HFFc6 (cell line): ENCODE results near the gene SPAG8. TPM values are rescaled to one million over a fixed set of nuclear protein-coding genes. Genes with fewer than 3 reads are reported as not detected.

Source experiments
- DNase-seq: peaks from one replicate; pipeline ENCODE4 v3.0.0-alpha.2; 2018
- H3K27ac Mint-ChIP-seq: 2 replicates; pipeline ENCODE4 v1.8.0; 2020; ENCODE audit warnings: mild to moderate bottlenecking, mixed read lengths
- H3K27me3 Mint-ChIP-seq: 2 replicates; pipeline ENCODE4 v1.8.0; 2021; ENCODE audit warnings: mild to moderate bottlenecking, moderate library complexity, mixed read lengths; ENCODE audit not compliant: insufficient read depth
- H3K36me3 Mint-ChIP-seq: 2 replicates; pipeline ENCODE4 v1.8.0; 2021; ENCODE audit warnings: low read depth, mixed read lengths
- H3K4me1 Mint-ChIP-seq: 2 replicates; pipeline ENCODE4 v1.8.0; 2020; ENCODE audit warnings: low read depth, mixed read lengths
- H3K4me3 Mint-ChIP-seq: 2 replicates; pipeline ENCODE4 v1.8.0; 2020; ENCODE audit warnings: mild to moderate bottlenecking, moderate library complexity, mixed read lengths
- H3K9me3 Mint-ChIP-seq: 2 replicates; pipeline ENCODE4 v1.8.0; 2020; ENCODE audit warnings: mild to moderate bottlenecking, mixed read lengths
- CTCF ChIP-seq: fragments of 200-600 bp; sonication (generic); IDR thresholded peaks from 2 replicates; pipeline ENCODE4 v1.5.0; 2021; ENCODE audit warnings: antibody characterized with exemption, mild to moderate bottlenecking
- total RNA-seq, 6 experiments: library from RNA; stranded (reverse); fragmentation: NEBNext Ultra II Directional; extraction: Animal tissue kit (Norgen Biotek cat#: 25700); gene quantifications; 2 replicates in 1 of 6; 3 replicates in 5 of 6; pipeline ENCODE4 v1.2.3, GENCODE V29; 2021

The SPAG8 gene
- total RNA-seq, 6 experiments from 2014 or later = 0.80 to 1.7 (median 1.2) TPM

DNA sequence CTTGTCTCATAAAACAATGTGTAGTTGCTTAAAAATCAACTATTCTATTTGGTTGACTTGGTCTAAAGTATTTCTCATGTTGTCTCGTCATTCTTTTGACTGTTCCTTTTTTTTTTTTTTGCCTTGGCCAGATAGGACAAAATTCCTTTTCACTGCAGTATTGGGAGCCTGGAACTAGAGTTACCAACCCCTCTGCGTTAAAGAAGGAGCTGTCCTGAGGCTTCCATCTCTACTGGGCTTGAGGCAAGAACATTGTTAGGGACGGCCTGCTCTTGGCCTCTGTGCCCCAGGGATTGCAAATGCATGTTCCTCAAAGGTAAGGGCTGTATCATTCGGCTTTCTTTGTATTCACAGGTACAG lies 22.1 kb downstream of the SPAG8 start:
- TF ChIP-seq CTCF = no peak
- Mint-ChIP-seq H3K27me3 (peaks cover 5% of the 10 kb centered on the region), H3K27ac (no peak overlapping the region), H3K9me3 (no peaks in the 10 kb centered on the region), H3K4me1 (peaks cover 43% of the 10 kb centered on the region), H3K36me3 (no peaks in the 10 kb centered on the region), H3K4me3 (no peak overlapping the region)
- DNase-seq = no peak

GRCh38 chr9:35789541-35789940 lies 22.5 kb downstream of the SPAG8 start:
- no peak for TF ChIP-seq CTCF
- Mint-ChIP-seq H3K27me3 (peaks cover 8% of the 10 kb centered on the region), H3K36me3 (no peaks in the 10 kb centered on the region), H3K9me3 (no peaks in the 10 kb centered on the region), H3K27ac (no peak overlapping the region), H3K4me1 (peaks cover 38% of the 10 kb centered on the region), H3K4me3 (no peak overlapping the region)
- DNase-seq = no peak

- Mint-ChIP-seq H3K36me3 (no peaks in the 10 kb centered on the region), H3K27ac (no peak overlapping the region), H3K9me3 (no peaks in the 10 kb centered on the region), H3K4me3 (no peak overlapping the region), H3K4me1 (peaks cover 8% of the 10 kb centered on the region; the same call in 1 of the 2 replicates), H3K27me3 (peaks cover 30% of the 10 kb centered on the region)
- no peak for TF ChIP-seq CTCF
- no peak for DNase-seq
Observed at GRCh38 chr9:35783418-35783817, 28.6 kb downstream of the SPAG8 start.

DNA sequence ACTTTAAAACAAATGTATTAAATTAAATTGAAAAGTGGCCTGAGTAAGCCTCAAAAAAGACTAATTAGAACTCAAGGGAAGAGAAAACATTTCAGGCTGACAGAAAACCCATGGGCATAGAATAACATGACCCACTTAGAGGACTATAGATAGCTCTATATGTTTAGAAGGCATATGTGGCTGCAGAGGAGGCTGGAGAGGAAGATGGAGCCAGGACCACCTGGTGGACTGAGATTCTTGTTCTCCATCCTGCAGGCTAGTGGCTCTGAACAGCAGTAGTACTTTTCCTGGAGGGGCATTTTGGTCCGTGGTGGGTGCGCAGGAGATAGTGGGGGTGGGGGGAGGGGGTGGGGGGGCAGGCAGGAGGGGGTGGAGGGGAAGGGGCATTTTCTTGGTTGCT lies 31.0 kb downstream of the SPAG8 start:
- Mint-ChIP-seq H3K4me3 (no peak overlapping the region), H3K27ac (no peak overlapping the region), H3K27me3 (peaks cover 25% of the 10 kb centered on the region), H3K36me3 (no peaks in the 10 kb centered on the region), H3K4me1 (no peaks in the 10 kb centered on the region), H3K9me3 (no peaks in the 10 kb centered on the region)
- no peak for TF ChIP-seq CTCF
- DNase-seq = no peak

GRCh38 chr9:35778496-35778895 lies 33.6 kb downstream of the SPAG8 start:
- TF ChIP-seq CTCF = no peak
- H3K4me3 Mint-ChIP-seq = no peak overlapping the region
- no peaks in the 10 kb centered on the region for H3K9me3 Mint-ChIP-seq
- no peak for DNase-seq
- peaks cover 23% of the 10 kb centered on the region for H3K27me3 Mint-ChIP-seq
- H3K36me3 Mint-ChIP-seq = no peaks in the 10 kb centered on the region
- H3K27ac Mint-ChIP-seq = no peak overlapping the region
- peaks cover 10% of the 10 kb centered on the region; the same call in 1 of the 2 replicates for H3K4me1 Mint-ChIP-seq

GRCh38 chr9:35776018-35776417 lies 36.0 kb downstream of the SPAG8 start:
- no peak for TF ChIP-seq CTCF
- Mint-ChIP-seq H3K9me3 (no peaks in the 10 kb centered on the region), H3K27ac (no peak overlapping the region), H3K27me3 (peaks cover 23% of the 10 kb centered on the region), H3K4me1 (peaks cover 10% of the 10 kb centered on the region; the same call in 1 of the 2 replicates), H3K4me3 (no peak overlapping the region), H3K36me3 (no peaks in the 10 kb centered on the region)
- no peak for DNase-seq
